ENCODE measurements around the gene CARD11.

Gene CARD11

DNA sequence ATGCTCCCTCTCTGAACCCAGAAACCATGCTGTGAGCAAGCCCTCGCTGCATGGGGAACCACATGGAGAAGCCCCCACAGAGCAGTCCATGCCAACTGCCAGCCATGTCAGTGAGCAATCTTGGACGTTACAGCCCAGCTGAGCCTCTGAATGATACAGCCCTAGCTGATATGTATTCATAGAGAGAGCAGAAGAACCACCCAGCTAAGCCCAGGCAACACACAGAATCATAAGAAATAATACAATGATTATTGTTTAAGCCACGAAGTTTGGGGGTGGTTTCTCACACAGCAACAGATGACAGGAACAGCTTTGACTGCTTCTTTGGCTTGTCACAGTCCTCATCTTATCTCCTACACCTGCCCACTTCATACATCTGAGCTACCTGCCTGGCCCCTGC, 32.5 kb upstream of the CARD11 start:
- no peak for TF ChIP-seq SIN3A (IDR thresholded peaks at IDR 0.05; ENCODE audit: borderline replicate concordance, insufficient read depth, low read length)
- TF ChIP-seq TAF1 (IDR thresholded peaks at IDR 0.05; ENCODE audit: borderline replicate concordance, insufficient read depth, low read length) = no peak
- no peak for TF ChIP-seq POLR2AphosphoS5 (IDR thresholded peaks at IDR 0.05; ENCODE audit: low read depth, low read length)
- no peak for TF ChIP-seq FOXP2 (optimal IDR thresholded peaks at IDR 0.05; ENCODE audit: borderline replicate concordance, extremely low read depth, extremely low read length, insufficient read depth)

DNA sequence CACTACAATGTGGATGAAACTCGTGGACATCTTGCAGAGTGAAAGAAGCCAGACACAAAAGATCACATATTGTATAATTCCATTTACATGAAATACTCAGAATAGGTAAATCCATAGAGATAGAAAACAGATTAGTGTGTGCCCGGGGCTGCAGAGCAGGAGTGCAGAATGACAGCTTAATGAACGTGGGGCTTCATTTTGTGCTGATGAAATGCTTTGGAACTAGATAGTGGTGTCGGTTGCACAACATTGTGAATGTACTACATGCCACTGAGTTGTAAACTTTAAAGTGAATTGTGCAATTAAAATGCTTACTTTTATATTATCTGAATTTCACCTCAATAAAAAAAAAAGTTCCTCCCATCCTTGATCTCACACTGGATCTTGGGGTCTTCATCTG, 31.8 kb upstream of the CARD11 start:
- TF ChIP-seq SIN3A (IDR thresholded peaks at IDR 0.05; ENCODE audit: borderline replicate concordance, insufficient read depth, low read length) = no peak
- no peak for TF ChIP-seq TAF1 (IDR thresholded peaks at IDR 0.05; ENCODE audit: borderline replicate concordance, insufficient read depth, low read length)
- TF ChIP-seq, protein P1, sequence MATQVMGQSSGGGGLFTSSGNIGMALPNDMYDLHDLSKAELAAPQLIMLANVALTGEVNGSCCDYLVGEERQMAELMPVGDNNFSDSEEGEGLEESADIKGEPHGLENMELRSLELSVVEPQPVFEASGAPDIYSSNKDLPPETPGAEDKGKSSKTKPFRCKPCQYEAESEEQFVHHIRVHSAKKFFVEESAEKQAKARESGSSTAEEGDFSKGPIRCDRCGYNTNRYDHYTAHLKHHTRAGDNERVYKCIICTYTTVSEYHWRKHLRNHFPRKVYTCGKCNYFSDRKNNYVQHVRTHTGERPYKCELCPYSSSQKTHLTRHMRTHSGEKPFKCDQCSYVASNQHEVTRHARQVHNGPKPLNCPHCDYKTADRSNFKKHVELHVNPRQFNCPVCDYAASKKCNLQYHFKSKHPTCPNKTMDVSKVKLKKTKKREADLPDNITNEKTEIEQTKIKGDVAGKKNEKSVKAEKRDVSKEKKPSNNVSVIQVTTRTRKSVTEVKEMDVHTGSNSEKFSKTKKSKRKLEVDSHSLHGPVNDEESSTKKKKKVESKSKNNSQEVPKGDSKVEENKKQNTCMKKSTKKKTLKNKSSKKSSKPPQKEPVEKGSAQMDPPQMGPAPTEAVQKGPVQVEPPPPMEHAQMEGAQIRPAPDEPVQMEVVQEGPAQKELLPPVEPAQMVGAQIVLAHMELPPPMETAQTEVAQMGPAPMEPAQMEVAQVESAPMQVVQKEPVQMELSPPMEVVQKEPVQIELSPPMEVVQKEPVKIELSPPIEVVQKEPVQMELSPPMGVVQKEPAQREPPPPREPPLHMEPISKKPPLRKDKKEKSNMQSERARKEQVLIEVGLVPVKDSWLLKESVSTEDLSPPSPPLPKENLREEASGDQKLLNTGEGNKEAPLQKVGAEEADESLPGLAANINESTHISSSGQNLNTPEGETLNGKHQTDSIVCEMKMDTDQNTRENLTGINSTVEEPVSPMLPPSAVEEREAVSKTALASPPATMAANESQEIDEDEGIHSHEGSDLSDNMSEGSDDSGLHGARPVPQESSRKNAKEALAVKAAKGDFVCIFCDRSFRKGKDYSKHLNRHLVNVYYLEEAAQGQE (IDR thresholded peaks at IDR 0.05; ENCODE audit: insufficient read depth in 1 of 2, low read depth in 2 of 2, low read length in 2 of 2) = no peak
- no peak for TF ChIP-seq POLR2AphosphoS5 (IDR thresholded peaks at IDR 0.05; ENCODE audit: low read depth, low read length)
- TF ChIP-seq FOXP2 (optimal IDR thresholded peaks at IDR 0.05; ENCODE audit: borderline replicate concordance, extremely low read depth, extremely low read length, insufficient read depth) = no peak

DNA sequence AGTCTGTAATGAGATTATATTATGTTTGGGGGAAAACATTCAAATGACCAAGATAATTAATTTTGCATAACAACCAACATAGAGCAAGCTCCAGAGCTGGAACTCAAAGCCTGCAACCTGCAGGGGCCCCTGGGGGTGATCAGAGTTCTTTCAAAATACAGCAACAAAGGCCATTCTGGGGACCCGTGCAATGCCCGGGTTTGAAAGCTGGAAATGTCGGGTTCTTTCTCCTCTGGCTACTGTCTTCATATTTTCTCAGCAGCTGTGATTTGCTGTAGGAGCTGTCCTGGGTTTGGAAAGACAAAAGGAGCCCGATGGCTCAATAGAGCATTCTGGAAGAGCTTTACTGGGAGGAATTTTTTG, 30.8 kb upstream of the CARD11 start:
- TF ChIP-seq SIN3A (IDR thresholded peaks at IDR 0.05; ENCODE audit: borderline replicate concordance, insufficient read depth, low read length) (no peak), POLR2AphosphoS5 (IDR thresholded peaks at IDR 0.05; ENCODE audit: low read depth, low read length) (no peak), FOXP2 (optimal IDR thresholded peaks at IDR 0.05; ENCODE audit: borderline replicate concordance, extremely low read depth, extremely low read length, insufficient read depth) (no peak), TAF1 (IDR thresholded peaks at IDR 0.05; ENCODE audit: borderline replicate concordance, insufficient read depth, low read length) (no peak)
- TF ChIP-seq, protein P1 (IDR thresholded peaks at IDR 0.05; ENCODE audit: insufficient read depth in 1 of 2, low read depth in 2 of 2, low read length in 2 of 2) = no peak

DNA sequence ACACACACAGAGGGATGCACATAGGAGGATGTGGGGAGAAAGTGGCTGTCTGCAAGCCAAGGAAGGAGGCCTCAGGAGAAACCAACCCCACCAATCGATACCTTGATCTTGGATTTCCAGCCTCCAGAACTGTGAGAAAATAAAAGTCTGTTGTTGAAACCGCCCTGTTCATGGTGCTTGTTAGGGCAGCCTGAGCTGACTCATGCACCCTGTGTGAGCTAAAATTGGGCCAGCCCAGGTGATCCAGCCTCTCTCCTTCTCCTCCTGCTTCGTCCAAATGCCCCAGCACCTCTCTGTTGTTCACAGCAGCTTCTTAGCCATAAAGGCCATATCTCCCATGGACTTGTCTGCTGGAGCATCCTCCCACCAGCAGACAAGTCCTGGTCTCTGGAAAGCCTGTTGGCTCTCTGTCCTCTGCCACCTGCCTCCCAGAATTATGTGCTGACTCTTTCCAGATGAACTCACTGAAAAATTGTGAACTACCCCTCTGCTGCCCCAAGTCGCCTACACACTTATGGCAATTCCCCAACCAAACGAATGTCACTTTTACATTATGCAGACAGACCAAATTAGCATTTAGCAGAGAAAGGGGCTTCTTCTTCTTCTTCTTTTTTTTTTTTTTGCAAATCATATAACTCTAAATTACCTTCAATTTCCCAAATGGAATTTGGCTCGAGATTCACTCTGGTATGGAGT, 30.2 kb upstream of the CARD11 start:
- TF ChIP-seq POLR2AphosphoS5 (IDR thresholded peaks at IDR 0.05; ENCODE audit: low read depth, low read length) = no peak
- TF ChIP-seq FOXP2 (optimal IDR thresholded peaks at IDR 0.05; ENCODE audit: borderline replicate concordance, extremely low read depth, extremely low read length, insufficient read depth) = no peak
- no peak for TF ChIP-seq TAF1 (IDR thresholded peaks at IDR 0.05; ENCODE audit: borderline replicate concordance, insufficient read depth, low read length)
- TF ChIP-seq, protein P1 (IDR thresholded peaks at IDR 0.05; ENCODE audit: insufficient read depth in 1 of 2, low read depth in 2 of 2, low read length in 2 of 2) = no peak
- TF ChIP-seq SIN3A (IDR thresholded peaks at IDR 0.05; ENCODE audit: borderline replicate concordance, insufficient read depth, low read length) = no peak

DNA sequence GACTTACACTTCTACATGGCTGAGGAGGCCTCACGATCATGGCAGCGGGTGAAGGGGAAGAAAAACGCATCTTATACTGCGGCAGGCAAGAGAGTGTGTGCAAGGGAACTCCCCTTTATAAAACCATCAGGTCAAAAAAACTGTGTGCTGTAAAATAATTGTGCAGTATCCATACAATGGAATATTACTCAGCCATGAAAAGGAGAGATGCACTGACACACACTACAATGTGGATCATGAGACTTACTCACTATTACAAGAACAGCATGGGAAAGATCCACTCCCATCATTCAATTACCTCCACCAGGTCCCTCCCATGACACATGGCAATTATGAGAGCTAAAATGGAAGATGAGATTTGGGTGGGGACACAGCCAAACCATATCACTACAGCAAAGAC, 27.2 kb upstream of the CARD11 start:
- no peak for TF ChIP-seq SIN3A (IDR thresholded peaks at IDR 0.05; ENCODE audit: borderline replicate concordance, insufficient read depth, low read length)
- no peak for TF ChIP-seq FOXP2 (optimal IDR thresholded peaks at IDR 0.05; ENCODE audit: borderline replicate concordance, extremely low read depth, extremely low read length, insufficient read depth)
- no peak for TF ChIP-seq TAF1 (IDR thresholded peaks at IDR 0.05; ENCODE audit: borderline replicate concordance, insufficient read depth, low read length)
- TF ChIP-seq POLR2AphosphoS5 (IDR thresholded peaks at IDR 0.05; ENCODE audit: low read depth, low read length) = no peak
- TF ChIP-seq, protein P1 (IDR thresholded peaks at IDR 0.05; ENCODE audit: insufficient read depth in 1 of 2, low read depth in 2 of 2, low read length in 2 of 2) = no peak

All from PFSK-1 (cell line).